IMR-90 (cell line): ENCODE measurements around the gene ALG8. TPM values are rescaled to one million over a fixed set of nuclear protein-coding genes. Genes with fewer than 3 reads are reported as not detected.

ENCODE experiments used
- ATAC-seq: fragments of 200-7000 bp; cut with Tn5 transposase; 2 replicates; pipeline ENCODE4 v1.9.1; 2020; ENCODE audit warnings: low read depth, mild to moderate bottlenecking, moderate library complexity
- BruUV-seq: library from RNA; stranded (reverse); fragments of 400-500 nt; replicated peaks from 2 replicates; lab custom pipeline; 2021; lab: Mats Ljungman, UMichigan
- CTCF ChIA-PET: fragments of 300-600 bp; formaldehyde crosslinking; extraction: SDS; loops from one replicate; lab custom pipeline; 2021; ENCODE audit warnings: antibody characterized with exemption; lab: Yijun Ruan, JAX
- POLR2A ChIA-PET: fragments of 300-600 bp; sonication (Branson Sonifier 250); formaldehyde crosslinking; loops from one replicate; lab custom pipeline; 2022; ENCODE audit warnings: antibody characterized with exemption; ENCODE audit not compliant: unreplicated experiment; lab: Charles Lee
- DNase-seq: peaks from one replicate; pipeline ENCODE4 v3.0.0; 2013
- H2AFZ ChIP-seq: replicated peaks from 2 replicates; pipeline ENCODE3; 2013; ENCODE audit warnings: low read length, mild to moderate bottlenecking; ENCODE audit not compliant: poor library complexity
- H2AK5ac ChIP-seq: 2 replicates; pipeline ENCODE4 v1.6.1; 2013; ENCODE audit warnings: low read depth, low read length, inconsistent platforms
- H2AK9ac ChIP-seq: replicated peaks from 2 replicates; pipeline ENCODE3; 2013; ENCODE audit warnings: mild to moderate bottlenecking, low read depth, low read length, moderate library complexity; ENCODE audit not compliant: poor library complexity
- H2BK120ac ChIP-seq: 2 replicates; pipeline ENCODE4 v1.6.1; 2013; ENCODE audit warnings: low read depth, low read length, inconsistent platforms
- H2BK15ac ChIP-seq: 3 replicates; pipeline ENCODE4 v1.6.1; 2013; ENCODE audit warnings: low read depth, low read length, inconsistent platforms
- H2BK20ac ChIP-seq: 2 replicates; pipeline ENCODE4 v1.6.1; 2013; ENCODE audit warnings: low read depth, mild to moderate bottlenecking, inconsistent platforms, low read length, moderate library complexity
- H2BK5ac ChIP-seq: 2 replicates; pipeline ENCODE4 v1.6.1; 2013; ENCODE audit warnings: mild to moderate bottlenecking, low read depth, low read length, inconsistent platforms; ENCODE audit not compliant: poor library complexity, severe bottlenecking
- H3K14ac ChIP-seq: replicated peaks from 2 replicates; pipeline ENCODE4 v1.6.1; 2013; ENCODE audit warnings: low read depth, low read length, inconsistent platforms
- H3K18ac ChIP-seq: 2 replicates; pipeline ENCODE4 v1.6.1; 2013; ENCODE audit warnings: low read depth, low read length, control low read depth
- H3K23ac ChIP-seq: 2 replicates; pipeline ENCODE4 v1.6.1; 2013; ENCODE audit warnings: low read depth, low read length, inconsistent platforms
- H3K27ac ChIP-seq: 2 replicates; pipeline ENCODE4 v1.5.1; 2013; ENCODE audit warnings: mild to moderate bottlenecking, control low read depth, low read length; ENCODE audit not compliant: insufficient read depth
- H3K27me3 ChIP-seq: 2 replicates; pipeline ENCODE4 v1.6.1; 2013; ENCODE audit warnings: low read length; ENCODE audit not compliant: control insufficient read depth, insufficient read depth
- H3K36me3 ChIP-seq: 2 replicates; pipeline ENCODE4 v1.6.1; 2013; ENCODE audit warnings: low read length, mixed read lengths; ENCODE audit not compliant: control insufficient read depth, insufficient read depth
- H3K4ac ChIP-seq: 2 replicates; pipeline ENCODE4 v1.6.1; 2013; ENCODE audit warnings: low read depth, low read length, inconsistent platforms
- H3K4me1 ChIP-seq: 2 replicates; pipeline ENCODE4 v1.6.1; 2013; ENCODE audit warnings: low read length, mixed read lengths; ENCODE audit not compliant: control insufficient read depth, insufficient read depth
- H3K4me2 ChIP-seq: 2 replicates; pipeline ENCODE4 v1.6.1; 2013; ENCODE audit warnings: low read depth, mild to moderate bottlenecking, control low read depth, low read length, moderate library complexity
- H3K4me3 ChIP-seq: 2 replicates; pipeline ENCODE4 v1.5.1; 2013; ENCODE audit warnings: low read depth, mild to moderate bottlenecking, control low read depth, low read length, moderate library complexity; ENCODE audit not compliant: insufficient read depth
- H3K56ac ChIP-seq: 2 replicates; pipeline ENCODE4 v1.6.1; 2013; ENCODE audit warnings: low read length, inconsistent platforms; ENCODE audit not compliant: insufficient read depth; ENCODE audit errors: extremely low read depth
- H3K79me1 ChIP-seq, 2 experiments: 2 replicates each; pipeline ENCODE4 v1.6.1; 2013; ENCODE audit warnings: low read length in 2 of 2, inconsistent platforms in 1 of 2, low read depth in 1 of 2
- H3K9ac ChIP-seq: 2 replicates; pipeline ENCODE4 v1.6.1; 2013; ENCODE audit warnings: low read depth, low read length, control low read depth
- H3K9me1 ChIP-seq: 2 replicates; pipeline ENCODE4 v1.6.1; 2013; ENCODE audit warnings: low read length, inconsistent platforms; ENCODE audit not compliant: insufficient read depth
- H3K9me3 ChIP-seq: 2 replicates; pipeline ENCODE4 v1.6.1; 2013; ENCODE audit warnings: low read length; ENCODE audit not compliant: control insufficient read depth, insufficient read depth
- H4K20me1 ChIP-seq: 2 replicates; pipeline ENCODE4 v1.6.1; 2013; ENCODE audit warnings: low read length, inconsistent platforms; ENCODE audit not compliant: insufficient read depth
- H4K5ac ChIP-seq: 2 replicates; pipeline ENCODE4 v1.6.1; 2013; ENCODE audit warnings: mild to moderate bottlenecking, low read depth, low read length, control low read depth
- H4K8ac ChIP-seq, 2 experiments: 2 replicates each; pipeline ENCODE4 v1.6.1; 2013; ENCODE audit warnings: low read depth in 2 of 2, low read length in 2 of 2, control low read depth in 1 of 2, inconsistent platforms in 1 of 2
- H4K91ac ChIP-seq: 2 replicates; pipeline ENCODE4 v1.6.1; 2013; ENCODE audit warnings: low read depth, low read length, inconsistent platforms; ENCODE audit not compliant: insufficient read depth
- BHLHE40 ChIP-seq: fragments of 150-350 bp; IDR thresholded peaks from 2 replicates; pipeline ENCODE4 v1.6.1; 2016; ENCODE audit warnings: mild to moderate bottlenecking, low read depth, low read length
- CEBPB ChIP-seq: IDR thresholded peaks from 2 replicates; pipeline ENCODE4 v1.6.1; 2012; ENCODE audit warnings: low read depth, low read length, improper control_type of control experiment
- CHD1 ChIP-seq: IDR thresholded peaks from 2 replicates; pipeline ENCODE4 v1.6.1; 2012; ENCODE audit warnings: low read depth, low read length, improper control_type of control experiment
- CTCF ChIP-seq: conservative IDR thresholded peaks from 2 replicates; pipeline ENCODE4 v1.5.1; 2012; ENCODE audit warnings: mild to moderate bottlenecking, low read depth, low read length, improper control_type of control experiment
- FOS ChIP-seq: fragments of 150-350 bp; IDR thresholded peaks from 2 replicates; pipeline ENCODE4 v1.6.1; 2016; ENCODE audit warnings: low read depth, low read length
- MAFK ChIP-seq: IDR thresholded peaks from 2 replicates; pipeline ENCODE4 v1.6.1; 2012; ENCODE audit warnings: low read depth, low read length, improper control_type of control experiment
- MAZ ChIP-seq: IDR thresholded peaks from 2 replicates; pipeline ENCODE4 v1.6.1; 2012; ENCODE audit warnings: low read depth, mild to moderate bottlenecking, low read length, improper control_type of control experiment, moderate library complexity, borderline replicate concordance
- MXI1 ChIP-seq: IDR thresholded peaks from 2 replicates; pipeline ENCODE4 v1.6.1; 2012; ENCODE audit warnings: low read depth, mild to moderate bottlenecking, low read length, moderate library complexity, borderline replicate concordance
- NFE2L2 ChIP-seq: fragments of 150-350 bp; IDR thresholded peaks from 2 replicates; pipeline ENCODE4 v1.6.1; 2016; ENCODE audit warnings: low read depth, mild to moderate bottlenecking, low read length
- POLR2A ChIP-seq: IDR thresholded peaks from 2 replicates; pipeline ENCODE4 v1.6.1; 2012; ENCODE audit warnings: mild to moderate bottlenecking, low read depth, low read length
- RAD21 ChIP-seq: IDR thresholded peaks from 2 replicates; pipeline ENCODE4 v1.6.1; 2012; ENCODE audit warnings: low read length, improper control_type of control experiment
- RCOR1 ChIP-seq: IDR thresholded peaks from 2 replicates; pipeline ENCODE4 v1.6.1; 2012; ENCODE audit warnings: mild to moderate bottlenecking, low read length, improper control_type of control experiment; ENCODE audit not compliant: insufficient replicate concordance
- RFX5 ChIP-seq: IDR thresholded peaks from 2 replicates; pipeline ENCODE4 v1.8.0; 2012; ENCODE audit warnings: low read depth, mild to moderate bottlenecking, low read length, moderate library complexity
- SMC3 ChIP-seq: fragments of 150-350 bp; IDR thresholded peaks from 2 replicates; pipeline ENCODE4 v1.6.1; 2016; ENCODE audit warnings: low read depth, mild to moderate bottlenecking, antibody characterized with exemption, low read length, moderate library complexity
- USF2 ChIP-seq: fragments of 150-350 bp; IDR thresholded peaks from 2 replicates; pipeline ENCODE4 v1.6.1; 2017; ENCODE audit warnings: mild to moderate bottlenecking, antibody characterized with exemption, low read length, low read depth
- WGBS, 2 experiments: methylation state at CpG; one replicate each; pipeline versions ENCODE4 v1.1.5 to v1.1.7; 2013; ENCODE audit warnings: missing lambda C conversion rate in 2 of 2; ENCODE audit not compliant: insufficient read length in 1 of 2; ENCODE audit errors: extremely low coverage in 2 of 2; 5-methylcytosine and 5-hydroxymethylcytosine counted together
- dilution Hi-C: fragments of 300-500 bp; cut with HindIII; formaldehyde crosslinking; loops from one replicate; pipeline ENCODE4 v1.14.3; 2018; ENCODE audit warnings: low sequenced_read_pairs; ENCODE audit not compliant: unreplicated experiment
- in situ Hi-C: fragments of 300-500 bp; cut with MboI; formaldehyde crosslinking; loops from 3 replicates; pipeline ENCODE4 v1.14.3; 2019; ENCODE audit warnings: low sequenced_read_pairs, inconsistent platforms, mixed read lengths
- intact Hi-C: fragments of 100-400 bp; cut with micrococcal nuclease; formaldehyde crosslinking; loops from 2 replicates; pipeline ENCODE4 v1.10.0; 2022
- polyA plus RNA-seq, 3 experiments: library from polyadenylated mRNA; depleted of rRNA; stranded (reverse); fragments of >200 nt; gene quantifications; 2 replicates each; pipeline ENCODE4 v1.2.3, GENCODE V29; 2012; ENCODE audit warnings: low replicate concordance in 1 of 3
- total RNA-seq: library from RNA; depleted of rRNA; stranded (reverse); fragments of >200 nt; gene quantifications from 2 replicates; pipeline ENCODE4 v1.2.3, GENCODE V29; 2012

Gene ALG8
- total and polyA plus RNA-seq, 2 of the 4 experiments (the other 2 are of a cell fraction): 27.8 to 31.8 TPM

GRCh38 chr11:78100676-78101472 lies 38.6 kb downstream of the ALG8 start (continued):
- TF ChIP-seq CEBPB: no peak
- no peak for TF ChIP-seq RAD21

GRCh38 chr11:78100261-78100660 lies 39.2 kb downstream of the ALG8 start:
- H3K4me3 ChIP-seq: no peak overlapping the region
- H2BK120ac ChIP-seq: no peak overlapping the region
- ATAC-seq: no peak
- H4K20me1 ChIP-seq: no peaks in the 10 kb centered on the region
- no peak for DNase-seq
- no peak overlapping the region for H2AK9ac ChIP-seq
- H3K56ac ChIP-seq: no peak overlapping the region
- H3K4ac ChIP-seq: no peak overlapping the region
- no peak overlapping the region for H3K27ac ChIP-seq
- in situ Hi-C loops (no loop called here), dilution Hi-C loops (no loop called here), intact Hi-C loops (no loop called here)
- ChIA-PET CTCF (no interaction called here), POLR2A (no interaction called here)
- no peak overlapping the region for H2AFZ ChIP-seq
- no peak overlapping the region for H3K4me2 ChIP-seq
- H2AK5ac ChIP-seq: no peak overlapping the region
- no peak overlapping the region for H3K14ac ChIP-seq
- H3K9me1 ChIP-seq: no peaks in the 10 kb centered on the region
- no peak overlapping the region for H3K18ac ChIP-seq
- no CpG with 5 or more reads among the region's 5 CpGs for WGBS, 2 experiments
- H2BK5ac ChIP-seq: no peak overlapping the region
- no peak overlapping the region for H4K5ac ChIP-seq
- H2BK20ac ChIP-seq: no peak overlapping the region
- H3K36me3 ChIP-seq: peaks cover 17% of the 10 kb centered on the region
- H3K9me3 ChIP-seq: no peaks in the 10 kb centered on the region
- peaks cover 4% of the 10 kb centered on the region for H3K4me1 ChIP-seq
- no peak overlapping the region for H4K91ac ChIP-seq
- no peak overlapping the region for H4K8ac ChIP-seq
- no peak overlapping the region for H3K9ac ChIP-seq
- H3K79me1 ChIP-seq: no peaks in the 10 kb centered on the region
- H3K23ac ChIP-seq: no peak overlapping the region
- H2BK15ac ChIP-seq: no peak overlapping the region
- BruUV-seq: no TSS peak
- H3K27me3 ChIP-seq: no peaks in the 10 kb centered on the region
- no peak for TF ChIP-seq RAD21
- TF ChIP-seq CTCF: no peak
- TF ChIP-seq MXI1: no peak
- no peak for TF ChIP-seq USF2
- TF ChIP-seq FOS: no peak
- no peak for TF ChIP-seq CHD1
- TF ChIP-seq POLR2A: no peak
- TF ChIP-seq RFX5: no peak
- no peak for TF ChIP-seq MAZ
- no peak for TF ChIP-seq NFE2L2
- TF ChIP-seq RCOR1: no peak
- TF ChIP-seq MAFK: no peak
- no peak for TF ChIP-seq BHLHE40
- TF ChIP-seq SMC3: no peak
